H1 (cell line): ENCODE results near the gene TEDC1. TPM values are rescaled to one million over a fixed set of nuclear protein-coding genes. Genes with fewer than 3 reads are reported as not detected.

Source experiments
- CTCF ChIA-PET: fragments of 300-600 bp; sonication (Branson Sonifier 250); formaldehyde crosslinking; loops from one replicate; lab custom pipeline; 2021; ENCODE audit not compliant: partially characterized antibody; lab: Charles Lee
- POLR2A ChIA-PET: fragments of 300-600 bp; sonication (Branson Sonifier 250); formaldehyde crosslinking; loops from one replicate; lab custom pipeline; 2021; ENCODE audit warnings: inconsistent platforms; ENCODE audit not compliant: partially characterized antibody; lab: Charles Lee
- DNase-seq, 2 experiments: peaks; one replicate each; pipeline versions ENCODE4 v3.0.0 to v3.0.0-alpha.2; 2010 to 2022; ENCODE audit warnings: low spot score in 2 of 2, low read depth in 1 of 2, mixed read lengths in 1 of 2
- FAIRE-seq: peaks from 2 replicates; lab custom pipeline; 2011; peaks lifted over from hg19 to GRCh38; lab: Jason Lieb, UNC
- H2AFZ ChIP-seq: 2 replicates; pipeline ENCODE4 v1.8.1; 2012; ENCODE audit warnings: low read length, inconsistent platforms
- H2AK5ac ChIP-seq: 2 replicates; pipeline ENCODE4 v1.6.1; 2013; ENCODE audit warnings: low read depth, low read length
- H2BK120ac ChIP-seq: replicated peaks from 2 replicates; pipeline ENCODE3; 2013; ENCODE audit warnings: low read depth, low read length, inconsistent platforms
- H2BK12ac ChIP-seq: 2 replicates; pipeline ENCODE4 v1.6.1; 2013; ENCODE audit warnings: low read depth, low read length
- H2BK15ac ChIP-seq: 2 replicates; pipeline ENCODE4 v1.6.1; 2013; ENCODE audit warnings: low read length
- H2BK20ac ChIP-seq: 2 replicates; pipeline ENCODE4 v1.6.1; 2013; ENCODE audit warnings: low read length
- H2BK5ac ChIP-seq: 2 replicates; pipeline ENCODE4 v1.6.1; 2013; ENCODE audit warnings: low read depth, low read length
- H3K14ac ChIP-seq: 2 replicates; pipeline ENCODE4 v1.6.1; 2013; ENCODE audit warnings: inconsistent platforms; ENCODE audit not compliant: insufficient read length
- H3K18ac ChIP-seq: 2 replicates; pipeline ENCODE4 v1.6.1; 2013; ENCODE audit warnings: low read length; ENCODE audit errors: extremely low read depth
- H3K23ac ChIP-seq: 2 replicates; pipeline ENCODE4 v1.6.1; 2013; ENCODE audit warnings: inconsistent platforms; ENCODE audit not compliant: insufficient read length
- H3K23me2 ChIP-seq: 2 replicates; pipeline ENCODE4 v1.6.1; 2013; ENCODE audit warnings: low read depth, low read length
- H3K27ac ChIP-seq: 2 replicates; pipeline ENCODE4 v1.6.1; 2011; ENCODE audit warnings: low read depth, low read length, inconsistent platforms
- H3K27me3 ChIP-seq, 4 experiments: replicated peaks in 1 of 4; 1 replicate in 1 of 4; 2 replicates in 3 of 4; pipeline versions ENCODE4 v1.6.1 to v1.8.1; 2011 to 2013; ENCODE audit warnings: low read length in 3 of 4, mild to moderate bottlenecking in 3 of 4, inconsistent platforms in 2 of 4, mixed read lengths in 2 of 4, moderate library complexity in 1 of 4; ENCODE audit not compliant: control insufficient read depth in 3 of 4, insufficient read depth in 3 of 4; ENCODE audit errors: extremely low read depth in 1 of 4
- H3K36me3 ChIP-seq, 4 experiments: 2 replicates each; pipeline versions ENCODE4 v1.6.1 to v1.8.1; 2011 to 2013; ENCODE audit warnings: mild to moderate bottlenecking in 4 of 4, low read length in 3 of 4, moderate library complexity in 2 of 4, control low read depth in 1 of 4, inconsistent platforms in 1 of 4; ENCODE audit not compliant: insufficient read depth in 4 of 4, control insufficient read depth in 2 of 4
- H3K4ac ChIP-seq: replicated peaks from 2 replicates; pipeline ENCODE3; 2013; ENCODE audit warnings: low read length, low read depth, mixed read lengths, inconsistent platforms; ENCODE audit not compliant: insufficient read length
- H3K4me1 ChIP-seq, 4 experiments: replicated peaks in 1 of 4; 1 replicate in 1 of 4; 2 replicates in 3 of 4; pipeline versions ENCODE4 v1.6.1 to v1.8.1; 2011 to 2013; ENCODE audit warnings: low read length in 3 of 4, inconsistent platforms in 2 of 4, mixed read lengths in 1 of 4; ENCODE audit not compliant: insufficient read depth in 4 of 4, control insufficient read depth in 3 of 4
- H3K4me2 ChIP-seq, 2 experiments: 2 replicates each; pipeline versions ENCODE4 v1.6.1 to v1.8.1; 2011 to 2013; ENCODE audit warnings: low read depth in 2 of 2, low read length in 2 of 2, control low read depth in 1 of 2, inconsistent platforms in 1 of 2, mild to moderate bottlenecking in 1 of 2; ENCODE audit not compliant: insufficient read depth in 1 of 2
- H3K4me3 ChIP-seq, 4 experiments: fragments of 200-600, 300-600 bp in 1 of 4; sonication (generic), shearing (Covaris generic), sonication (Bioruptor Twin) in 1 of 4; 2 replicates each; pipeline versions ENCODE4 v1.5.1 to v1.8.1; 2011 to 2016; ENCODE audit warnings: low read length in 4 of 4, low read depth in 3 of 4, control low read depth in 2 of 4, inconsistent platforms in 2 of 4, mild to moderate bottlenecking in 2 of 4, mixed read lengths in 1 of 4, moderate library complexity in 1 of 4; ENCODE audit not compliant: insufficient read depth in 2 of 4; ENCODE audit errors: extremely low read depth in 1 of 4
- H3K56ac ChIP-seq: replicated peaks from 2 replicates; pipeline ENCODE3; 2013; ENCODE audit warnings: low read depth, mild to moderate bottlenecking, mixed read lengths, low read length, inconsistent platforms; ENCODE audit not compliant: insufficient read length
- H3K79me1 ChIP-seq: 2 replicates; pipeline ENCODE4 v1.6.1; 2013; ENCODE audit warnings: low read depth, low read length, control low read depth
- H3K79me2 ChIP-seq, 2 experiments: 2 replicates each; pipeline versions ENCODE4 v1.6.1 to v1.8.1; 2012 to 2013; ENCODE audit warnings: low read length in 2 of 2, mild to moderate bottlenecking in 2 of 2, inconsistent platforms in 1 of 2; ENCODE audit not compliant: insufficient read depth in 2 of 2, control insufficient read depth in 1 of 2
- H3K9ac ChIP-seq, 4 experiments: replicated peaks in 1 of 4; 1 replicate in 1 of 4; 2 replicates in 3 of 4; pipeline versions ENCODE4 v1.6.1 to v1.8.1; 2011 to 2013; ENCODE audit warnings: low read depth in 3 of 4, low read length in 3 of 4, control low read depth in 2 of 4, mild to moderate bottlenecking in 2 of 4, moderate library complexity in 2 of 4, inconsistent platforms in 1 of 4; ENCODE audit errors: extremely low read depth in 1 of 4
- H3K9me3 ChIP-seq, 2 experiments: 2 replicates each; pipeline versions ENCODE4 v1.6.1 to v1.8.1; 2012 to 2013; ENCODE audit warnings: mild to moderate bottlenecking in 2 of 2, moderate library complexity in 2 of 2, control low read depth in 1 of 2, inconsistent platforms in 1 of 2, low read depth in 1 of 2, low read length in 1 of 2, mixed read lengths in 1 of 2; ENCODE audit not compliant: insufficient read depth in 2 of 2
- H4K20me1 ChIP-seq, 2 experiments: replicated peaks in 1 of 2; 2 replicates each; pipeline versions ENCODE3 to v1.8.1; 2011 to 2013; ENCODE audit warnings: inconsistent platforms in 2 of 2, low read length in 2 of 2, mild to moderate bottlenecking in 1 of 2; ENCODE audit not compliant: insufficient read depth in 2 of 2, control insufficient read depth in 1 of 2
- H4K5ac ChIP-seq: 2 replicates; pipeline ENCODE4 v1.6.1; 2013; ENCODE audit warnings: low read length, low read depth, mixed read lengths, inconsistent platforms; ENCODE audit not compliant: insufficient read length
- H4K8ac ChIP-seq: 2 replicates; pipeline ENCODE4 v1.8.0; 2013; ENCODE audit warnings: mild to moderate bottlenecking, moderate library complexity, low read length, inconsistent platforms; ENCODE audit not compliant: insufficient read depth; ENCODE audit errors: extremely low read depth
- H4K91ac ChIP-seq: replicated peaks from 2 replicates; pipeline ENCODE3; 2013; ENCODE audit warnings: low read length, mixed read lengths, inconsistent platforms; ENCODE audit not compliant: insufficient read length
- BCL11A ChIP-seq, 2 experiments: IDR thresholded peaks; one replicate each; pipeline ENCODE4 v1.6.1; 2011; ENCODE audit warnings: low read depth in 2 of 2, low read length in 2 of 2, mild to moderate bottlenecking in 2 of 2
- CBX5 ChIP-seq: fragments of 300-800, 300-1000 bp; sonication (generic); IDR thresholded peaks from 2 replicates; pipeline ENCODE4 v1.7.1; 2016; ENCODE audit warnings: antibody characterized with exemption, low read length, low read depth
- CHD1 ChIP-seq: IDR thresholded peaks from 2 replicates; pipeline ENCODE4 v1.6.1; 2012; ENCODE audit warnings: low read depth, low read length, improper control_type of control experiment
- EGR1 ChIP-seq: IDR thresholded peaks from 2 replicates; pipeline ENCODE4 v1.6.1; 2011; ENCODE audit warnings: low read depth, low read length, borderline replicate concordance
- EP300 ChIP-seq, 2 experiments: IDR thresholded peaks; 1 replicate in 1 of 2; 2 replicates in 1 of 2; pipeline ENCODE4 v1.6.1; 2011 to 2012; ENCODE audit warnings: low read depth in 2 of 2, low read length in 2 of 2, mild to moderate bottlenecking in 2 of 2, borderline replicate concordance in 1 of 2, inconsistent platforms in 1 of 2, moderate library complexity in 1 of 2
- GABPA ChIP-seq: IDR thresholded peaks from 2 replicates; pipeline ENCODE4 v1.6.1; 2011; ENCODE audit warnings: mild to moderate bottlenecking, low read length, moderate library complexity, borderline replicate concordance; ENCODE audit not compliant: insufficient read depth
- MAFK ChIP-seq: IDR thresholded peaks from 2 replicates; pipeline ENCODE4 v1.6.1; 2012; ENCODE audit warnings: low read depth, mild to moderate bottlenecking, improper control_type of control experiment, low read length
- POLR2A ChIP-seq, 2 experiments: IDR thresholded peaks; 1 replicate in 1 of 2; 2 replicates in 1 of 2; pipeline ENCODE4 v1.6.1; 2011; ENCODE audit warnings: low read depth in 2 of 2, low read length in 2 of 2, mild to moderate bottlenecking in 2 of 2; ENCODE audit errors: control extremely low read depth in 1 of 2
- RXRA ChIP-seq: IDR thresholded peaks from 2 replicates; pipeline ENCODE4 v1.6.1; 2011; ENCODE audit warnings: low read depth, mild to moderate bottlenecking, low read length, moderate library complexity; ENCODE audit not compliant: insufficient read depth
- SIX5 ChIP-seq: IDR thresholded peaks from 2 replicates; pipeline ENCODE4 v1.6.1; 2011; ENCODE audit warnings: mild to moderate bottlenecking, low read depth, low read length
- SP1 ChIP-seq: IDR thresholded peaks from 2 replicates; pipeline ENCODE4 v1.6.1; 2011; ENCODE audit warnings: low read depth, low read length
- TAF7 ChIP-seq: optimal IDR thresholded peaks from 2 replicates; pipeline ENCODE3; 2011; ENCODE audit warnings: low read depth, mild to moderate bottlenecking, inconsistent platforms, low read length, moderate library complexity, borderline replicate concordance
- YY1 ChIP-seq: IDR thresholded peaks from 2 replicates; pipeline ENCODE4 v1.6.1; 2011; ENCODE audit warnings: low read depth, mild to moderate bottlenecking, low read length
- WGBS, 2 experiments: shearing (Covaris generic) in 1 of 2; methylation state at CpG; one replicate each; pipeline versions ENCODE4 v1.1.6 to v1.1.7; 2013 to 2015; ENCODE audit warnings: low lambda C conversion rate in 2 of 2, mixed read lengths in 2 of 2, inconsistent platforms in 1 of 2, low coverage in 1 of 2, missing lambda C conversion rate in 1 of 2; ENCODE audit not compliant: insufficient replicate concordance in 2 of 2, insufficient coverage in 1 of 2, insufficient read length in 1 of 2; ENCODE audit errors: extremely low coverage in 1 of 2, missing lambda C conversion rate in 1 of 2; 5-methylcytosine and 5-hydroxymethylcytosine counted together
- polyA plus RNA-seq, 7 experiments: library from polyadenylated mRNA; depleted of rRNA in 3 of 7; stranded (reverse) in 5 of 7; unstranded in 2 of 7; fragments of >200 nt in 5 of 7; fragments of 200-250 nt in 2 of 7; gene quantifications; 1 replicate in 5 of 7; 2 replicates in 1 of 7; 4 replicates in 1 of 7; pipeline versions ENCODE4 v1.2.1 to v1.2.3, GENCODE V29; 2011 to 2013; ENCODE audit warnings: missing spikeins in 2 of 7, mixed read lengths in 2 of 7
- total RNA-seq: library from RNA; stranded (reverse); fragmentation: NEBNext Ultra II Directional; extraction: Animal tissue kit (Norgen Biotek cat#: 25700); gene quantifications from 2 replicates; pipeline ENCODE4 v1.2.1, GENCODE V29; 2021

The TEDC1 gene
- total and polyA plus RNA-seq, 2 of the 8 experiments (the other 6 are each of a cell fraction or from before 2014, with no cell fraction given) = 5.6 to 14.8 TPM

- ChIA-PET POLR2A (interaction anchor here (0.7 kb wide), 1 partner anchor 10 kb away, joined by 3 read pairs; no protein-coding TSS in a partner anchor), CTCF (no interaction called here)
- H2BK120ac ChIP-seq = no peak overlapping the region
- no peak overlapping the region for H3K4me2 ChIP-seq
- no peak overlapping the region for H3K27ac ChIP-seq
- DNase-seq (no peak), FAIRE-seq (no peak)
- H3K4me3 ChIP-seq = no peak overlapping the region
- TF ChIP-seq EP300 (IDR thresholded peaks at IDR 0.05; ENCODE audit: borderline replicate concordance in 1 of 2, low read depth in 2 of 2, low read length in 2 of 2) (no peak), POLR2A (IDR thresholded peaks at IDR 0.05; ENCODE audit: control extremely low read depth in 1 of 2, low read depth in 2 of 2, low read length in 2 of 2) (no peak; a peak in 1 of 3 replicates), TAF7 (no peak), BCL11A (IDR thresholded peaks at IDR 0.05; ENCODE audit: low read depth in 2 of 2, low read length in 2 of 2) (no peak), EGR1 (no peak), SP1 (no peak), YY1 (no peak), RXRA (no peak), CBX5 (no peak), CHD1 (no peak), SIX5 (no peak), MAFK (no peak), GABPA (no peak)
- H3K56ac ChIP-seq = no peak overlapping the region
- no peaks in the 10 kb centered on the region for H3K27me3 ChIP-seq
- peak overlapping the region; percentile 57; the same call in 1 of the 2 replicates for H4K8ac ChIP-seq
- H3K9ac ChIP-seq = no peak overlapping the region
- no peak overlapping the region for H3K23ac ChIP-seq
- no peak overlapping the region for H2BK20ac ChIP-seq
- H2BK5ac ChIP-seq = no peak overlapping the region
- no peak overlapping the region for H4K91ac ChIP-seq
- no peak overlapping the region for H4K5ac ChIP-seq
- H3K36me3 ChIP-seq = peaks cover 17 to 71% (median 44%) of the 10 kb centered on the region in 4 experiments
- peaks cover 8 to 23% of the 10 kb centered on the region in 2 experiments for H4K20me1 ChIP-seq
- no peak overlapping the region for H2BK12ac ChIP-seq
- no peaks in the 10 kb centered on the region; the same call in 1 of the 2 replicates for H3K79me1 ChIP-seq
- no peak overlapping the region for H3K18ac ChIP-seq
- H3K79me2 ChIP-seq = no peaks in the 10 kb centered on the region; a peak in 1 of 4 replicates
- no peaks in the 10 kb centered on the region for H3K23me2 ChIP-seq
- no peak overlapping the region for H2BK15ac ChIP-seq
- H3K9me3 ChIP-seq = no peaks in the 10 kb centered on the region
- H3K14ac ChIP-seq = no peak overlapping the region
- WGBS, 2 experiments = 97% methylated on average over 17 of the region's 17 CpGs; no CpG with 5 or more reads in 1 of the 2 experiments
- peaks cover 0 to 8% (median 1%) of the 10 kb centered on the region in 4 experiments; a peak in 3 of 7 replicates for H3K4me1 ChIP-seq
- H2AFZ ChIP-seq = no peak overlapping the region
- no peak overlapping the region for H2AK5ac ChIP-seq
- no peak overlapping the region for H3K4ac ChIP-seq
Measured at GRCh38 chr14:105460616-105461015, 30.4 kb upstream of the TEDC1 start.
